ENCODE data around the gene PARPBP.
"Not testable (repeated sequence)": the region's sequence is repeated elsewhere in the genome, so short reads cannot be mapped to it uniquely, and the experiment has no call there.

Gene PARPBP, protein sequence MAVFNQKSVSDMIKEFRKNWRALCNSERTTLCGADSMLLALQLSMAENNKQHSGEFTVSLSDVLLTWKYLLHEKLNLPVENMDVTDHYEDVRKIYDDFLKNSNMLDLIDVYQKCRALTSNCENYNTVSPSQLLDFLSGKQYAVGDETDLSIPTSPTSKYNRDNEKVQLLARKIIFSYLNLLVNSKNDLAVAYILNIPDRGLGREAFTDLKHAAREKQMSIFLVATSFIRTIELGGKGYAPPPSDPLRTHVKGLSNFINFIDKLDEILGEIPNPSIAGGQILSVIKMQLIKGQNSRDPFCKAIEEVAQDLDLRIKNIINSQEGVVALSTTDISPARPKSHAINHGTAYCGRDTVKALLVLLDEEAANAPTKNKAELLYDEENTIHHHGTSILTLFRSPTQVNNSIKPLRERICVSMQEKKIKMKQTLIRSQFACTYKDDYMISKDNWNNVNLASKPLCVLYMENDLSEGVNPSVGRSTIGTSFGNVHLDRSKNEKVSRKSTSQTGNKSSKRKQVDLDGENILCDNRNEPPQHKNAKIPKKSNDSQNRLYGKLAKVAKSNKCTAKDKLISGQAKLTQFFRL
- 2.4 to 2.8 reads per million in 2 donors for total RNA-seq

DNA sequence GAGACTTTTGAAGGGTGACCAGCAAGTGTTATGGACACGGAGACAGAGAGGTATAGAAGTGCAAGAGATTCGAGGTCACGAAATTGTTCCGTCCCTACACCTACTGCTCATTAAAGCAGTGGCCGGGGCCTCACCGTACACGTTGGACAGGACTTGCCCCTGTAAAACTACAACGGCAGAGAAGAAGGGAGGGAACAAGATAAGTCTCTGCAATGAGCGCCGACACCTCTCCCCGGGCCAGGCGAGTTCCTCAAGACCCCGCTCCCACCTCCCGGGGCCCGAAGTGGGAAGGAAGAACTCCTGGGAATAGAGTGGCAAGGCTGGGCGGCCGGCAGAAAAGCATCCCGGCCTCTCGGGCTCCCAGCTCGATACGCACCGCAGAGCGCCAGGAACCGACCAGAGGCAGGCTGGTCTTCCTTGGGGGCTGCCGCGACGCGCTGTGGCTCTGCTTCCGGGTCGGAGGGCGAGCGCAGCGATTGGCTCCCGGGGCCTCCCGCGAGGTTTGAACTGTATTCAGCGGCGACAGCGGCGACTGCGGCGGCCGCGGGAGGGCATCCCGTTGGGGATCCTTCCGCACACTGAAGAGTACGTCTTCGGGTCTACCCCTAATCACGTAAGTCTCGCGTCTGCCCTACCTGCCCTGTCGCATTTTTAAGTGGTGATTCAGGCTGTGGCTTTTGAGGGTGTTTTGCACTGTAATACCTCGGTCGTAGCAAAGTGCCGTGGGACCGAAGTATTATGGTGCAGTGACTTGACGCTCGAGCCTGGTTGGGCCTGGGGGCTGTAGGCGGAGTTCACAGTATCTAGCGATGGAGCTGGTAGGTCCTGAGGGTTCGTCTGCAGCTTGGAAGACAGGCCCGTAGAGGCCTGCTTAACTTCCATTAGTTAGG, at the start of gene PARPBP, which contains the start of gene NUP37:
Gene PARPBP (plus strand): TSS at position 510 of the 890 bp plus-strand sequence. CDS start 3,706 bp downstream, outside the sequence.
Gene NUP37 (minus strand): TSS at position 441 of the 890 bp plus-strand sequence. CDS start 1,596 bp downstream, outside the sequence.
- peak; percentile 91 for DNase-seq

DNA sequence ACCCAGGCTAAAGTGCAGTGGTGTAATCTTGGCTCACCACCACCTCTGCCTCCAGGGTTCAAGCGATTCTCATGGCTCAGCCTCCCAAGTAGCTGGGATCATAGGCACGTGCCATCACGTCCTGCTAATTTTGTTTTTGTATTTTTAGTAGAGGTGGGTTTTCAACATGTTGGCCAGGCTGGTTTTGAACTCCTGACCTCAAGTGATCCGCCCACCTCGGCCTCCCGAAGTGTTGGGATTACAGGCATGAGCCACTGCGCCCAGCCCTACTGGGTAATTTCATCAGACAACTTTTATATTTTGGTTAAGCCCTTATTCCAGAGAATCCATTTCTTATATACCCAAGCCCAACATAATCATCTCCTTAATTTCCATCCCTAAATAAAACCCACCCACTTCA, 47.9 kb upstream of the PARPBP start:
- not testable (repeated sequence) for DNase-seq

DNA sequence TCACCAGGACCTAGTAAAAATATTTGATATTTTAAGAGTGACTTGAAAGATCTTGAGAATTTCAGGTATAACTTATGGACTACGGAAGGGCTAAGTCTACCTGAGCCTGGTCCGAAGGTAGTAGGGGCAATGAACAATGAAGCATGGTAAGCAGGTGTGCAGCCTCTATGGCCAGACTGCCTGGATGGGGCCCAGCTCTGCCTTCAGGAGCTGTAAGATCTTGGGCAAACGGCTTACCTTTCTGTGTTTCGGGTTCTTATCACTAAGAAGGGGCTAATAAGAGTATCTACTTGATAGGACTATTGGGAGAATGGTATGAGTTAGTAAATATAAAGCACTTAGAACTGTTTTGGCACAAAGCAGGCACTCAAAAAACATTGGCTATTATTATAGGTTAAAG, 39.1 kb upstream of the PARPBP start:
- DNase-seq = no peak

DNA sequence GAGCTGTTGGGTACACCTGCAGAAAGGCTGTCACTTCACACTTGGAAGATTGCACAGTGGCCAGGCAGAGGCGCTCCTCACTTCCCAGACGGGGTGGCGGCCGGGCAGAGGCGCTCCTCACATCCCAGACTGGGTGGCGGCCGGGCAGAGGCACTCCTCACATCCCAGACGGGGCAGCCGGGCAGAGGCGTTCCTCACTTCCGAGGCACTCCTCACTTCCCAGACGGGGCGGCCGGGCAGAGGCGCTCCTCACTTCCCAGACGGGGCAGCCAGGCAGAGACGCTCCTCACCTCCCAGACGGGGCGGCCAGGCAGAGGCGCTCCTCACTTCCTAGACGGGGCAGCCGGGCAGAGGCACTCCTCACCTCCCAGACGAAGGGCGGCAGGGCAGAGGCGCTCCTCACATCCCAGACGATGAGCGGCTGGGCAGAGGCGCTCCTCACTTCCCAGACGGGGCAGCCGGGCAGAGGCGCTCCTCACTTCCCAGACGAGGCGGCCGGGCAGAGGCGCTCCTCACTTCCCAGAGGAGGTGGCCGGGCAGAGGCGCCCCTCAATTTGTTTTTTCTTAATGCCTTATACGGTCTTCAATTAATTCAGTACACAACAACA, 30.7 kb upstream of the PARPBP start:
- not testable (repeated sequence) for DNase-seq

DNA sequence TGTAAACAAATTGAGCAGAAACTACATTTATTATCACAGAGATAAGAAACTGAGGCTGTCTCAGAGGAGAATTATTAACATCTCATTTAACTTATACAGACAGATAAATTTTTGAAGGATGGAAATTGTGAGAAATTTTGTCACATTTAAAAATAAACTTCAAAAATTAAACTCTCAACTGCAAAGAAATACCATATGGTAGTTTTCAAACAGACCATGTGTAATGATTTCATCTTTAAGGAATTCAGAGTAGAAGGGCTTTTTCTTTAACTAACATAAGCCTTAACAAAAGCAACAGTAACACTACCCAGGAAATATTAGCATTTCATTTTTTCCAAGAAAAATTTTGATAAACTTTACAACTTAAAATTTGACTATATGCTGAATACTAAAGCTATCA, 26.7 kb upstream of the PARPBP start:
- DNase-seq = no peak

DNA sequence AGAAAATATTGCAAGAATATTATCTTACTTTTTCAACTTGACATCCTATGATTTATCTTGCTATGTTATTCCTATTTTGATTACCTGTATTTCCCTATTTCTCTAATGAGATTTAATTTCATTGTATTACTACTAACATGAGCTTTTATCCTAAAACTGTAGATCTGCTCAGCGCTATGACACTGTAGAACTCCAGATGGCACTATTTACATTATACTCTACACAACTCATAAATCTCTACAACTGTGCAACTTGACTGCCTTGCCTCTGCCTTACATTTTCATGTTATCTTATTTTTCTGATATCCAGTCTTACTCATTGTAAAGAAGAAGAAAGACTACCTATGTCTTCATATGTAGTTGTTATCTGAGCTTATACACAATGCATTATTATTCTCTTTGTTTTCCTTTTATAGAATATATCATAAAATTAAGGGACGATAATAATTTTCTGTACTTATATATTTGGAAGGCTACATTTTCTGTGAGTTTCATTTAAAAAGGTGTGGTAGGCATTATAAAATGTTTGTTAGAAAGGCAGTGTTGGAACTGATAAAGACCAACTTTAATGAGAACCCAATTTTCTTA, 24.2 kb upstream of the PARPBP start:
- DNase-seq = no peak

DNA sequence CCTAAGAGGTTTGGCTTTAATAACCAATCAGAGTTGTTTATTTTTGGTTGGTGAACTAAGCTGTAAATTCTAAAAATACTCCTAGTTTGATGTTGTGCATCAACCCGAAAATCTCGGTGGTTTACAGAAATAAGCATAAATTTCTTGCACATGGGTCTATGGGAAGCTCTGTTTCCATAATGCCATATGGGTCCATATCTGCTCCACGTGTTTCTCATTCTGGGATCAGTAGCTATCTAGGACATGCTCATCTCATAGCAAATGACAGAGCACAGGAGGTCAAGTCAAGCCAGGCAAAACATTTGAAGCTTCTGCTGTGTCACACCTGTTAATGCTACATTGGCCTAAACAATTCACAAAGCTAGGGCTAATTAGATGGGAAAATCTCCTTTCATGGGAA, 23.1 kb upstream of the PARPBP start:
- DNase-seq = no peak

DNA sequence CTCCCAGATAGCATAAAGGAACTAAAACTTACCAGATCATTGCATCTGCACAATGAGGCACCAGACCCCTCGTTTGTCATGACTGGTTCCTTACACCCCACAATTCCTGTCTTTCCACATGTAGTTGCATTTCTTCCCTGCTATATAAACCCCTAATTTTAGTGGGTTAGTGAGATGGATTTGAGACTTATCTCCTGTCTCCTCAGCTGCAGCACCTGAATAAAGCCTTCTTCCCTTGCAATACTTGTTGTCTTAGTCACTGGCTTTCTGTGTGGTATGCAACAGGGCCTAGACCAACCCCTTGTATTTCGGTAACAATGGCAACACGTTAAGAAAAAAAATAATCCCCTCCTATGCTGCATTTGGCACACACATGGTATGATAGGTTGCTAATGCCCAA, 13.1 kb upstream of the PARPBP start:
- no peak for DNase-seq

DNA sequence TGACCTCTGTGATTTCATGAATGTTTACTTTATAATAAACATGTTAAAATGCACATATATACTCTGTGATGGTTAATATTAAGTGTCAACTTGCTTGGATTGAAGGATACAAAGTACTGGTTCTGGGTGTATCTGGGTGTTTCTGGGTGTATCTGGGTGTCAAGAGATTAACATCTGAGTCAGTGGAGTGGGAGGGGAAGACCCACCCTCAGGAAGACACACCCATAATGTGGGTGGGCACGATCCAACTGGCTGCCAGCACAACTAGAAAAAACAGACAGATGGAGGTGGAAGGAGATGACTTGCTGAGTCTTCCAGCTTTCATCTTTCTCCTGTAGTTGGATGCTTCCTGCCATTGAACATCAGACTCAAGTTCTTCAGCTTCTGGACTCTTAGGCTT, 12.0 kb upstream of the PARPBP start:
- DNase-seq = no peak

DNA sequence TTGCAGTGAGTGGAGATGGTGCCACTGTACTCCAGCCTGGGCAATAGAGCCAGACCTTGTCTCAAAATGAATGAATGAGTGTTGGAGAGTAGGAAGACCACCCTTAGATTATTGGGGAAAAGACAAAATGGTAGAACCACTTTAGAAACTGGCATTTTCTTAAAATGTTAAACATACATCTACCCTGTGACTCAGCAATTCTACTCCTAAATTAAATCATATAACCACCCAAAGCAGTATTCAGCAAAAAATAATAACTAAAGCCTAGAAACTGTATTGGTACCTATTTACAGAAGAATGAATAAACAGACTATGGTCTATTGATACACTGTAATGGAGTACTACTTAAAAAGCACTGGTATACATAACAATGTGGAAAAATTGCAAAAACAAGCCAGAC, 9.2 kb upstream of the PARPBP start:
- no peak for DNase-seq

DNA sequence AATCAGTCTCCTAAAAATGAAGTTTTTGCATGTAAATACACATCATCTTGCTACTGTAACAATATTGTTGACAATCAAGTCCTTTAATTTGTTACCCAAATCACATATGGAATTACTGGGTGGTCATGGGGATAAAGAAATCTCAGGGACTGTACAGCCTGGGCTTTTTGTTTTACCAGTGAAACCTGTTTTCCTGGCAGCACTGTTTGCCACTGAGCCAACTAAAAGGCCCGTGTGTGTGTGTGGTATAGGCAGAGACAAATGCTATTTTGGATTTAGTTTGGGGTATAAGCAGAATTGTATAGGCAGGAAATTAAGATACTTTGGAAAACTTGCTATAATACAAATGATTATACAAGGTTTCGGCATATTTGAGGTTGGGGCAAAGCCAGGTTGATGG, 5.8 kb upstream of the PARPBP start:
- DNase-seq = no peak

DNA sequence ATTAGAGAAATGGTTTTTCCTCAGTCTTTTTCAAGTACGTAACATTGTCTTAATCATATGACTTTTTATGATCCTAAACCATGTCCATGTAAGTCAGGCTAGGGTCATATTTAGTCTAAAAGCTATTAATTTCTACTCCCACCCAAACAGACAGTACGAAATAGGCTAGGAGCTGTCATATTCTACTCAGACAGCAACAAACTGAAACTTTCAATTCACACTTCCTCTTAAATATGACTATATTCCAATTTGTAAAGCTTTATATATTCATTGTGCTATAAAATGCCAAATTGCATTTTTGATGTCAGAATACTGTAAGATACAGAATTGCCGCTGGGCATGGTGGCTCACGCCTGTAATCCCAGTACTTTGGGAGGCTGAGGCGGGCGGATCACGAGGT, 3.6 kb upstream of the PARPBP start:
- DNase-seq = no peak

DNA sequence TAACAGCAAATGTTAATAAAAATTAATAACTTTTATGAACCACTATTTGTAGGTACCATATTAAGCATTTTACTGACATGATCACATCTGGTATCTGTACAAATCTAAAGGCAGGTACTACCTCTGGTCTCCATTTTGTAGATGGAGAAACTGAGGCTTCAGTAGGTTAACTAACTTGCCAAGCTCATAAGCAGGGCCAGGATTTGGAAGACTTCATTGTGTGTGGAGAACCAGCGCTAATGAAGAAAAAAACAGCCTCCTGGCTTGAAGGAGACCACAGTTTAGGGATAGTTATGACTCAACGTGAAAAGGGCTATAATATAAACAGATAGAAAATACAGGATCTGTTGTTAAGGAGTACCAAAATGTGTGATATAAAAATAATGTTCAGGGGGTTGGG, 1.1 kb upstream of the PARPBP start:
- no peak for DNase-seq

DNA sequence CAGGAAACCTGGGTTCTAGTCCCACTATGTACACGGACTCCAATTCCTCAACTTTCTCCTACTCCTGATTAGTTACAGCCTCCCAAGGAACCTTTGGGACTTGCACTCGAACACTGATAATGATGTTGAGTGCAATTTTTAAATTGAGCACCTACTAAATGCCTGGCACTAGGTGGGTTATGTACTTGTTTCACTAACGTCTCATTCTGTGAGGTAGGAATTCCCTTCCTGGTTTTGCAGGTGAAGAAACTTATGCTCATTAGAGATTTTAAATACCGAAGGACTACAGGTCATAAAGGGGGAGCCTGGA, 536 bp downstream of the PARPBP start:
- DNase-seq = no peak

DNA sequence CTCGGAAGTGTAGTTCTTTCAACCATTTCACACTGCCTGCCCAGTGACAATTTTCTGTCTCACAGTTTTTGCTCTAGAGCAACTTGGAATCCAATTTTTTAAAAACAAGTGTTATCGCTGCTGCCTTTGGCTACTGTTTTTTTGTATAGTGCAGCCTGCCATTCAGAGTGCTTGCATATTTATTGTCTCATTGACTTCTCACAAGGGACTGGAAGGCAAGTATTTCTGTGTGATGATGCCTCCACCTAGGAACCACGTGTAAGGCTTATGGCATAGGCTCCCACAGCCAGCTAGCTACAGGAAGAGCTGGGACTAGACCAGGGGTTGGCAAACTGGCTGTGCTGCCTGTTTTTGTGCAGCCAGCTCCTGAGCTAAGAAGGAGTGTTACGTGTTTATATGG, 903 bp downstream of the PARPBP start:
- DNase-seq = no peak

DNA sequence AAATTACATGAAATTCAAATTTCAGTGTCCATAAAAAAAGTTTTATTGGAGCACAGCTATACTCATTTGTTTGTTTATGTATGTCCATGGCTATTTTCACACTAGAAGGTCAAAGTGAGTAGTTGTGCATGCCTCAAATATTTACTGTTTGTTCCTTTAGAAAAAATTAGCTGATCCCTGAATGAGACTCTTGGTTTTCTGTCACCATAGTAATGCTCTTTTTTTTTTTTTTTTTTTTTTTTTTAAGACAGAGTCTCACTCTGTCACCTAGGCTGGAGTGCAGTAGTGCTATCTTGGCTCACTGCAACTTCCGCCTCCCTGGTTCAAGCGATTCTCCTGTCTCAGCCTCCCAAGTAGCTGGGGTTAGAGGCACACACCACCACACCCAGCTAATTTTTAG, 1.3 kb downstream of the PARPBP start:
- not testable (repeated sequence) for DNase-seq

DNA sequence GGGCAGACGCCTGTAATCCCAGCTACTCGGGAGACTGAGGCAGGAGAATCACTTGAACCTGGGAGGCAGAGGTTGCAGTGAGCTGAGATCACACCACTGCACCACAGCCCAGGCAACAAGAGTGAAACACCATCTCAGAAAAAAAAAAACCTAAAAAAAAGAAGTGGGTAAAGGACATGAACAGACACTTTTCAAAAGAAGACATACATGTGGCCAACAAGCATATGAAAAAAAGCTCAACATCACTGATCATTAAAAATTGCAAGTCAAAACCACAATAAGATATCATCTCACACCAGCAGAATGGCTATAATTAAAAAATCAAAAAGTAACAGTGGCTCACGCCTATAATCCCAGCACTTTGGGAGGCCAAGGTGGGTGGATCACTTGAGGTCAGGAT, 10.7 kb downstream of the PARPBP start:
- not testable (repeated sequence) for DNase-seq

DNA sequence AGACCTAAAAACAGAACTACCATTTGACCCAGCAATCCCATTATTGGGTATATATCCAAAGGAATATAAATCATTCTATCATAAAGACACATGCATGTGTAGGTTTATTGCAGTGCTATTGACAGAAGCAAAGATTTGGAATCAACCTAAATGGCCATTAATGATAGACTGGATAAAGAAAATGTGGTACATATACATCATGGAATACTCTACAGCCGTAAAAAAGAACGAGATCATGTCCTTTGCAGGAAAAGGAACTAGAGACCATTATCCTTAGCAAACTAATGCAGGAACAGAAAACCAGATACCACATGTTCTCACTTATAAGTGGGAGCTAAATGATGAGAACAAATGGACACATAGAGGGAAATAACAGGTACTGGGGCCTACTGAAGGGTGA, 11.5 kb downstream of the PARPBP start:
- DNase-seq = not testable (repeated sequence)

DNA sequence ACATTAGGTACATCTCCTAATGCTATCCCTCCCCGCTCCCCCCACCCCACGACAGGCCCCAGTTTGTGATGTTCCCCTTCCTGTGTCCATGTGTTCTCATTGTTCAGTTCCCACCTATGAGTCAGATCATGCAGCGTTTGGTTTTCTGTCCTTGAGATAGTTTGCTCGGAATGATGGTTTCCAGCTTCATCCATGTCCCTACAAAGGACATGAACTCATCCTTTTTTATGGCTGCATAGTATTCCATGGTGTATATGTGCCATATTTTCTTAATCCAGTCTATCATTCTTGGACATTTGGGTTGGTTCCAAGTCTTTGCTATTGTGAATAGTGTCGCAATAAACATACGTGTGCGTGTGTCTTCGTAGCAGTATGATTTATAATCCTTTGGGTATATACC, 17.6 kb downstream of the PARPBP start:
- not testable (repeated sequence) for DNase-seq

DNA sequence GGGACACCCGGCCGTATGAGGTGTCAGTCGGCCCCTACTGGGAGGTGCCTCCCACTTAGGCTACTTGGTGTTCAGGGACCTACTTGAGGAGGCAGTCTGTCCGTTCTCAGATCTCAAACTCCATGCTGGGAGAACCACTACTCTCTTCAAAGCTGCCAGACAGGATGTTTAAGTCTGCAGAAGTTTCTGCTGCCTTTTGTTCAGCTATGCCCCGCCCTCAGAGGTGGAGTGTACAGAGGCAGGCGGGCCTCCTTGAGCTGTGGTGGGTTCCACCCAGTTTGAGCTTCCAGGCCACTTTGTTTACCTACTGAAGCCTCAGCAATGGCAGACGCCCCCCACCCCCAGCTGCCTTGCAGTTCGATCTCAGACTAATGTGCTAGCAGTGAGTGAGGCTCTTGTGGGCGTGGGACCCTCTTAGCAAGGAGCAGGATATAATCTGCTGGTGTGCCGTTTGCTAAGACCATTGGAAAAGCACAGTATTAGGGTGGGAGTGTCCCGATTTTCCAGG, 22.9 kb downstream of the PARPBP start:
- DNase-seq = not testable (repeated sequence)

DNA sequence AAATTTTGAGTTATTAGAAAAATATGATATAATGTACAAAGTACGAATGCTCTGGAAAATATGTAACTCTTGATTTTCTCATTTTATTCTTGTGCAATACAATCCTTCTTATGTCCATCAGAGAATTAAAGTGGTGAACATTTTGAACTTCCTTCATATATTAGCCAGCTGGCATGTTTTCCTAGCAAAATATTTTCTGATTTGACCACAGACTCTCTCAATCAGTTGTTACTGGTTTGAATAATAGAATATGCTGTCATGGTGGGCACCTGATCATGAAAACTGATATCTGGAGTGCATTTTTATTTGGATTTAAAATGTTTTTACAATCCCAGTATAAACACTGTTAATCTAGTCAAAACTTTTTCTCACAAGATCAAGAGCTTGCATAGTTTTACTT, 24.2 kb downstream of the PARPBP start:
- DNase-seq = no peak

DNA sequence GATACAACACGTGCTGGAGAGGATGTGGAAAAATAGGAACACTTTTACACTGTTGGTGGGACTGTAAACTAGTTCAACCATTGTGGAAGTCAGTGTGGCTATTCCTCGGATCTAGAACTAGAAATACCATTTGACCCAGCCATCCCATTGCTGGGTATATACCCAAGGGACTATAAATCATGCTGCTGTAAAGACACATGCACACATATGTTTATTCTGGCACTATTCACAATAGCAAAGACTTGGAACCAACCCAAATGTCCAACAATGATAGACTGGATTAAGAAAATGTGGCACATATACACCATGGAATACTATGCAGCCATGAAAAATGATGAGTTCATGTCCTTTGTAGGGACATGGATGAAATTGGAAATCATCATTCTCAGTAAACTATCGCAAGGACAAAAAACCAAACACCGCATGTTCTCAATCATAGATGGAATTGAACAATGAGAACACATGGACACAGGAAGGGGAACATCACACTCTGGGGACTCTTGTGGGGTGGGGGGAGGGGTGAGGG, 27.1 kb downstream of the PARPBP start:
- not testable (repeated sequence) for DNase-seq
